ENCODE measurements around the gene KLHL36.

The KLHL36 gene

GRCh38 chr16:84658690-84659089, 10.4 kb downstream of the KLHL36 start:
- no peak for TF ChIP-seq CTCF (IDR thresholded peaks at IDR 0.05; ENCODE audit: low read depth, low read length)
- H3K4me3 ChIP-seq (ENCODE audit: low read depth, low read length), result no peak overlapping the region

GRCh38 chr16:84659656-84660300, 11.5 kb downstream of the KLHL36 start:
- H3K4me3 ChIP-seq (ENCODE audit: low read depth, low read length), result no peak overlapping the region
- TF ChIP-seq CTCF (IDR thresholded peaks at IDR 0.05; ENCODE audit: low read depth, low read length), result no peak

- H3K4me3 ChIP-seq (ENCODE audit: low read depth, low read length), result no peak overlapping the region
- no peak for TF ChIP-seq CTCF (IDR thresholded peaks at IDR 0.05; ENCODE audit: low read depth, low read length)
Measured at GRCh38 chr16:84660973-84661372, 12.7 kb downstream of the KLHL36 start.

- no peak for TF ChIP-seq CTCF (IDR thresholded peaks at IDR 0.05; ENCODE audit: low read depth, low read length)
Measured at GRCh38 chr16:84661418-84662060, 13.2 kb downstream of the KLHL36 start.

GRCh38 chr16:84662471-84662870, 14.2 kb downstream of the KLHL36 start:
- no peak for TF ChIP-seq CTCF (IDR thresholded peaks at IDR 0.05; ENCODE audit: low read depth, low read length)
- no peak overlapping the region for H3K4me3 ChIP-seq (ENCODE audit: low read depth, low read length)

More at GRCh38 chr16:84661418-84662060, 13.2 kb downstream of the KLHL36 start:
- H3K4me3 ChIP-seq (ENCODE audit: low read depth, low read length), result no peak overlapping the region

- H3K4me3 ChIP-seq (ENCODE audit: low read depth, low read length), result no peak overlapping the region
- TF ChIP-seq CTCF (IDR thresholded peaks at IDR 0.05; ENCODE audit: low read depth, low read length), result no peak
Measured at GRCh38 chr16:84663433-84664101, 15.3 kb downstream of the KLHL36 start.

- no peak overlapping the region for H3K4me3 ChIP-seq (ENCODE audit: low read depth, low read length)
- no peak for TF ChIP-seq CTCF (IDR thresholded peaks at IDR 0.05; ENCODE audit: low read depth, low read length)
Measured at GRCh38 chr16:84665359-84665758, 17.0 kb downstream of the KLHL36 start.
